ENCODE results near the gene GSAP.

Gene GSAP

GRCh38 chr7:77295549-77295948, 120.6 kb downstream of the GSAP start:
- TF ChIP-seq, protein P1, sequence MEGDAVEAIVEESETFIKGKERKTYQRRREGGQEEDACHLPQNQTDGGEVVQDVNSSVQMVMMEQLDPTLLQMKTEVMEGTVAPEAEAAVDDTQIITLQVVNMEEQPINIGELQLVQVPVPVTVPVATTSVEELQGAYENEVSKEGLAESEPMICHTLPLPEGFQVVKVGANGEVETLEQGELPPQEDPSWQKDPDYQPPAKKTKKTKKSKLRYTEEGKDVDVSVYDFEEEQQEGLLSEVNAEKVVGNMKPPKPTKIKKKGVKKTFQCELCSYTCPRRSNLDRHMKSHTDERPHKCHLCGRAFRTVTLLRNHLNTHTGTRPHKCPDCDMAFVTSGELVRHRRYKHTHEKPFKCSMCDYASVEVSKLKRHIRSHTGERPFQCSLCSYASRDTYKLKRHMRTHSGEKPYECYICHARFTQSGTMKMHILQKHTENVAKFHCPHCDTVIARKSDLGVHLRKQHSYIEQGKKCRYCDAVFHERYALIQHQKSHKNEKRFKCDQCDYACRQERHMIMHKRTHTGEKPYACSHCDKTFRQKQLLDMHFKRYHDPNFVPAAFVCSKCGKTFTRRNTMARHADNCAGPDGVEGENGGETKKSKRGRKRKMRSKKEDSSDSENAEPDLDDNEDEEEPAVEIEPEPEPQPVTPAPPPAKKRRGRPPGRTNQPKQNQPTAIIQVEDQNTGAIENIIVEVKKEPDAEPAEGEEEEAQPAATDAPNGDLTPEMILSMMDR (conservative IDR thresholded peaks at IDR 0.05; ENCODE audit: control insufficient read depth, insufficient read depth, low read depth, low read length), result no peak
- no peak overlapping the region for H3K4me3 ChIP-seq (ENCODE audit: control insufficient read depth, low read depth, low read length)
- no peak for DNase-seq (ENCODE audit: low read depth)

DNA sequence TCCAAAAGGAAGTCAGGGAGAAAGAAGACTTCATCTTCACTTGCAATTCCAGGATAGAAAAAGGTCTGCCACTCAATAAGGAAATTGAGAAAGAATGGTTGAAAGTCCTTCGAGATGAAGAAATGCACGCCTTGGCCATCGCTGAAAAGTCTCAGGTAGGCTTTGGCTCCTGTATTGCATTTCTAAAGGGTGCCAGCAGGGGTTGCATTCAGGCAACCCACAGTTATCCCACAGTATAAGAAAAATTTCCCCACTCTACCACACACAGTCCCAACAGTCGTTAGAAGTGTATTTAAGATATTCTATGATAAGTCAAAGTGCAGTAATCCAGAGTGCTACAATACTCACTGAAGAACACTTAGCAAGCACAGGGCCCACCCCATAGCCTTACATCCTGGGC, 123.1 kb downstream of the GSAP start:
- no peak for DNase-seq (ENCODE audit: low read depth)
- H3K4me3 ChIP-seq (ENCODE audit: control insufficient read depth, low read depth, low read length), result no peak overlapping the region
- TF ChIP-seq, protein P1 (conservative IDR thresholded peaks at IDR 0.05; ENCODE audit: control insufficient read depth, insufficient read depth, low read depth, low read length), result no peak

DNA sequence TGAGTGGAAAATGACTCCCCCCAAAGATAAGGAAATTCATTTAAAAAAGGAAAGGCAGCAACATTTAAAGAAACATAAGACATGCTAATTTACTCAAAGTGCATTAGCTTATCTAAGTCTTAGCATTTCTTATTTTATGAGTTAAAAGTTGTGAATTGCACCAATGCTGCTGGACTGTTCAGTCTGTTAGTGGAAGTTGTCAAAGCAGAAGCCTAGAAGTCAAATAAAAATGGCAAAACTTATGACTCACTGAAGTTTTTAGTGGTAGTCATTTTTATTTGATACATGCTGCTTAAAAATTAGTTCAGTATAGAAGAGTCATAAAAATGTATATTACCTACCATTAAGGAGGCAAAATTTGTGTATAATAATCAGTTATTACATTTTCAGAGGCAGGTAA, 125.7 kb downstream of the GSAP start:
- no peak overlapping the region for H3K4me3 ChIP-seq (ENCODE audit: control insufficient read depth, low read depth, low read length)
- TF ChIP-seq, protein P1 (conservative IDR thresholded peaks at IDR 0.05; ENCODE audit: control insufficient read depth, insufficient read depth, low read depth, low read length), result no peak
- no peak for DNase-seq (ENCODE audit: low read depth)

DNA sequence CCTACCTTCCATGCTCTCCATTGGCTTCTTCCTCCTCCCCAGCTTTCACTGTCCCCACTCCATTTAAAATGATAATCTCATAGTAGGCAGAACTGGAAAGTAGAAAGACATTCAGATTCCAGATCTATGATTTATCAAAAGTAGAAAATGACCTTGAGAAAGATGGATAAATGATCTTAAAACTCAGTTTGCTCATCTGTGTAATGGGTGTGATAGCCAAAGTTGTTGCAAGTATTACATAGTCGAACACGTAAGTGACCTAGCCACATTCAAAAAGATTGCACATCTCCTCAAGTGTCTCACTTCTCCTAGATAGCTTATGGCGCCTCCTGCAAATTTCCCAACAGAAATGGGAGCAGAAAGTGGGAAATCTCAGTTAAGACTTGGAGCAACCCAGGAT, 126.8 kb downstream of the GSAP start:
- no peak overlapping the region for H3K4me3 ChIP-seq (ENCODE audit: control insufficient read depth, low read depth, low read length)
- TF ChIP-seq, protein P1 (conservative IDR thresholded peaks at IDR 0.05; ENCODE audit: control insufficient read depth, insufficient read depth, low read depth, low read length), result no peak
- no peak for DNase-seq (ENCODE audit: low read depth)

DNA sequence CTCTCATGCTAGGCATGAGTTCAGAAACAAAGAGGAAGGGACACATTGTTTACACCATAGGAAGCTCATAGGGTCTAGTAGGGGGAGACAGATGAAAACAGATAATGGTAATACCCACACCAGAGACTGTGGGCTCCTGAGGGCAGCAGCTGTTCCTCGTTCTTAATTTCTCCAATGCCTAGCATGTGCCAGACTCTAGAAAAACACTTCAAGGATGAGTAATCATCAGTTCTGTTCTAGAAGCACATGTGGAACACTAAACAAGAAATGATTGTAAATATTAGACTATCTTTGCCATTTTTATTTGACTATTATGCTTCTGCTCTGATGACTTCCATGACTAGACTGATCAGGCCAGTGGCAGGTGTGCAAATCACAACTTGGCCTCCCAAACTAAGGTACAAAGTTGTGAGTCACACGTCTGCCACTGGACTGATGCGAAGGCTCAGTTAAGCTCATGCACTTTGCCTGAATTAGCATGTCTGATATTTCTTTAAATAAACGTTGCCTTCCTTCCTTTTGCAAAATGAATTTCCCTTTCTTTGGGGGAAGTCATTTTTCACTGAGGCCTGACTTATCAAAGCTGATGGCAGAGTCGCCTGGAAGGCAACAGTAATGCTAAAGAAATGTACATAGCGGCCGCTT, 127.4 kb downstream of the GSAP start:
- no peak for DNase-seq (ENCODE audit: low read depth)
- TF ChIP-seq, protein P1 (conservative IDR thresholded peaks at IDR 0.05; ENCODE audit: control insufficient read depth, insufficient read depth, low read depth, low read length), result no peak
- H3K4me3 ChIP-seq (ENCODE audit: control insufficient read depth, low read depth, low read length), result no peak overlapping the region

- no peak for DNase-seq (ENCODE audit: low read depth)
- H3K4me3 ChIP-seq (ENCODE audit: control insufficient read depth, low read depth, low read length), result no peak overlapping the region
- TF ChIP-seq, protein P1 (conservative IDR thresholded peaks at IDR 0.05; ENCODE audit: control insufficient read depth, insufficient read depth, low read depth, low read length), result no peak
Measured at GRCh38 chr7:77284616-77285015, 131.5 kb downstream of the GSAP start.

DNA sequence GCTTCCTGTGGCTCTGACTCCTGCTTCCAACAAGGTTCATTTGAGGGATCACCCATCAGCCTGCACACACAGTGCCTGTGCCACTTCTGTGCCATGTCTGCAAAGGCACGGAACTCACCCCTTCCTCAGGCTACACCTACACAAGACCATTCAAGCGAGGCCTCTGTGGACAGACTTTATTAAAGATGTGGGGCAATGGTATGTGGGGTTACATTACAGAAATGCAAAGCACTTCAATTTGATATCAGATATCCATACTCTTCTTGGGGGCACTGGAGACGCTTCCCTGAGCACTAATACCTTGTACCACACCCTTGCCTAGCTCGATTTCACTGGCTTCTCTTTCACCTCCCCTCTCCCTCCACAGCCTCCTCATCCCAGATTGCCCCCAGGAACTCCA, 132.1 kb downstream of the GSAP start:
- DNase-seq (ENCODE audit: low read depth), result no peak
- TF ChIP-seq, protein P1 (conservative IDR thresholded peaks at IDR 0.05; ENCODE audit: control insufficient read depth, insufficient read depth, low read depth, low read length), result no peak
- H3K4me3 ChIP-seq (ENCODE audit: control insufficient read depth, low read depth, low read length), result no peak overlapping the region

All from fibroblast of mammary gland (primary cell).